OCI-LY3 (cell line): ENCODE results near the gene ZFR2.
"Not testable (repeated sequence)": the region's sequence is repeated elsewhere in the genome, so short reads cannot be mapped to it uniquely, and the experiment has no call there.

Source experiments
- H2AFZ ChIP-seq: fragments of 200-600, 300-600 bp; shearing (Covaris generic); 2 replicates; pipeline ENCODE4 v1.6.0; 2014; ENCODE audit warnings: antibody characterized with exemption, low read depth, low read length
- H3K27ac ChIP-seq: fragments of 200-600, 300-600 bp; sonication (generic); 2 replicates; pipeline ENCODE4 v1.5.1; 2014; ENCODE audit warnings: mild to moderate bottlenecking, low read length, moderate library complexity, mixed read lengths
- H3K27me3 ChIP-seq: fragments of 200-600, 300-600 bp; sonication (generic); 2 replicates; pipeline ENCODE4 v1.6.1; 2014; ENCODE audit warnings: low read depth, low read length, mixed read lengths
- H3K36me3 ChIP-seq: fragments of 200-600, 300-600 bp; sonication (generic); replicated peaks from 2 replicates; pipeline ENCODE3; 2014; ENCODE audit warnings: low read depth, low read length, mixed read lengths
- H3K4me1 ChIP-seq: fragments of 300-600, 200-600 bp; sonication (generic); 2 replicates; pipeline ENCODE4 v1.6.1; 2014; ENCODE audit warnings: low read length, mixed read lengths
- H3K4me2 ChIP-seq: fragments of 200-600, 300-600 bp; sonication (generic); 2 replicates; pipeline ENCODE4 v1.6.1; 2014; ENCODE audit warnings: low read length, mixed read lengths
- H3K4me3 ChIP-seq: fragments of 300-600, 200-600 bp; sonication (generic); 2 replicates; pipeline ENCODE4 v1.5.1; 2014; ENCODE audit warnings: antibody characterized with exemption, mild to moderate bottlenecking, low read length, moderate library complexity
- H3K79me2 ChIP-seq: fragments of 300-600, 200-600 bp; shearing (Covaris generic); 2 replicates; pipeline ENCODE4 v1.6.1; 2014; ENCODE audit warnings: mild to moderate bottlenecking, low read length, mixed read lengths
- H3K9ac ChIP-seq: fragments of 300-600, 200-600 bp; shearing (Covaris generic); 2 replicates; pipeline ENCODE4 v1.6.0; 2014; ENCODE audit warnings: mild to moderate bottlenecking, low read length, moderate library complexity
- H3K9me3 ChIP-seq: fragments of 200-600, 300-600 bp; shearing (Covaris generic); 2 replicates; pipeline ENCODE4 v1.6.1; 2014; ENCODE audit warnings: low read length, mixed read lengths; ENCODE audit not compliant: insufficient read depth
- H4K20me1 ChIP-seq: fragments of 200-600, 300-600 bp; sonication (generic); 2 replicates; pipeline ENCODE4 v1.6.1; 2016; ENCODE audit warnings: low read length, mixed read lengths; ENCODE audit not compliant: insufficient read depth
- EZH2phosphoT487 ChIP-seq: fragments of 200-600 bp; shearing (Covaris generic); IDR thresholded peaks from 2 replicates; pipeline ENCODE4 v1.6.1; 2018; ENCODE audit warnings: antibody characterized with exemption, mixed run types, low read depth
- TF ChIP-seq, protein P1 (sequence below): fragments of 200-600, 300-600 bp; sonication (generic); IDR thresholded peaks from 2 replicates; pipeline ENCODE4 v1.5.1; 2014; ENCODE audit warnings: antibody characterized with exemption, low read length, low read depth

Gene ZFR2

GRCh38 chr19:3760871-3761361 is 107.9 kb downstream of the ZFR2 start:
- Histone ChIP-seq H2AFZ (peak overlapping the region; percentile 48), H3K27me3 (no peaks in the 10 kb centered on the region), H3K4me1 (peaks cover 7% of the 10 kb centered on the region), H3K9me3 (no peaks in the 10 kb centered on the region), H3K36me3 (peaks cover 13% of the 10 kb centered on the region), H3K79me2 (peaks cover 38% of the 10 kb centered on the region), H3K9ac (peak overlapping the region; percentile 97), H3K4me3 (peak overlapping the region; percentile 96), H4K20me1 (no peaks in the 10 kb centered on the region), H3K27ac (peak overlapping the region; percentile 70), H3K4me2 (peak overlapping the region; percentile 84)
- TF ChIP-seq, protein P1, sequence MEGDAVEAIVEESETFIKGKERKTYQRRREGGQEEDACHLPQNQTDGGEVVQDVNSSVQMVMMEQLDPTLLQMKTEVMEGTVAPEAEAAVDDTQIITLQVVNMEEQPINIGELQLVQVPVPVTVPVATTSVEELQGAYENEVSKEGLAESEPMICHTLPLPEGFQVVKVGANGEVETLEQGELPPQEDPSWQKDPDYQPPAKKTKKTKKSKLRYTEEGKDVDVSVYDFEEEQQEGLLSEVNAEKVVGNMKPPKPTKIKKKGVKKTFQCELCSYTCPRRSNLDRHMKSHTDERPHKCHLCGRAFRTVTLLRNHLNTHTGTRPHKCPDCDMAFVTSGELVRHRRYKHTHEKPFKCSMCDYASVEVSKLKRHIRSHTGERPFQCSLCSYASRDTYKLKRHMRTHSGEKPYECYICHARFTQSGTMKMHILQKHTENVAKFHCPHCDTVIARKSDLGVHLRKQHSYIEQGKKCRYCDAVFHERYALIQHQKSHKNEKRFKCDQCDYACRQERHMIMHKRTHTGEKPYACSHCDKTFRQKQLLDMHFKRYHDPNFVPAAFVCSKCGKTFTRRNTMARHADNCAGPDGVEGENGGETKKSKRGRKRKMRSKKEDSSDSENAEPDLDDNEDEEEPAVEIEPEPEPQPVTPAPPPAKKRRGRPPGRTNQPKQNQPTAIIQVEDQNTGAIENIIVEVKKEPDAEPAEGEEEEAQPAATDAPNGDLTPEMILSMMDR, result no peak
- TF ChIP-seq EZH2phosphoT487, result no peak

DNA sequence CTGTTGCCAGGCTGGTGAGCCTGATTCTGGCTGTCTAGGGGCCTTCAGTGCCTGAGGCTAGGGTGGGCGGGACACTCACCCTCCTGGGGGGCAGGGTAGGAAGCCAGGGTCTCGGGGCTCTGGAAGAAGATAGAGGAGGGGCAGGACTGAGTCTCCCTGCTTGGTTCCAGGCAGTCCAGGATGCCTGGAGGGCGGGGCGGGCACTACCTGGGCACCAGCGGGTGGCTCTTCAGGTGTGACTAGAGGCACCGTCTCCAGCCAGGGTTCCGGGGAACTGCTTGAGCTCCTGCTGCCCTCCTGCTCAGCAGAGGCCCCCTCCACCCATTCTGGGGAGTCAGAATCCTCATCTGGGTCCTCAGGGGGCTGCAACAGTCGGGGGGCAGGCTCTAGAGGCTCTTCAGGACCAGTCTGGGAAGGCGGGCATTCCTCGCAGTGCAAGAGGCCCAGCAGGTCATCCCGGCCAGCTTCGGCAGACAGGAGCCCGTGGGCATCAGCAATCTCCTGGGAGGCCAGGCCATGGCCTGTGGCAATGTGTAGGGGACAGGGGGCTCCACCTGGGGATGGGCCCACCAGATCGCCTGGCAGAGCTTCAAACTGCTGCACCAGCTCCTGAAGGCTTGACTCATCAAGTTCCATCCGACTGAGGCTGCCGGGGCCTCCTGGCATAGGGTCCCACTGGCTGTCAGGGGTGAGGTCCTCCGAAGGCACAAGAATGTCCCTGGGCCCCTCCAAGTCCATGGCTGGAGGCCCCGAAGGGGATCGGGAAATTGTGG is 109.2 kb downstream of the ZFR2 start:
- Histone ChIP-seq H2AFZ (no peak overlapping the region), H3K4me1 (peaks cover 7% of the 10 kb centered on the region), H3K4me2 (no peak overlapping the region), H3K27me3 (no peaks in the 10 kb centered on the region), H3K9ac (no peak overlapping the region), H3K27ac (no peak overlapping the region), H4K20me1 (no peaks in the 10 kb centered on the region), H3K79me2 (peaks cover 41% of the 10 kb centered on the region), H3K4me3 (no peak overlapping the region), H3K36me3 (peaks cover 13% of the 10 kb centered on the region), H3K9me3 (no peaks in the 10 kb centered on the region)
- TF ChIP-seq EZH2phosphoT487, result no peak
- TF ChIP-seq, protein P1, result no peak

GRCh38 chr19:3758297-3758696 is 110.5 kb downstream of the ZFR2 start:
- peaks cover 37% of the 10 kb centered on the region for H3K79me2 ChIP-seq
- H3K9me3 ChIP-seq, H3K9ac ChIP-seq, H3K27me3 ChIP-seq, H2AFZ ChIP-seq, H3K4me2 ChIP-seq, H3K4me1 ChIP-seq, H4K20me1 ChIP-seq, H3K4me3 ChIP-seq, H3K27ac ChIP-seq: not testable (repeated sequence)
- peaks cover 16% of the 10 kb centered on the region for H3K36me3 ChIP-seq

- not testable (repeated sequence) for H3K4me1 ChIP-seq, H3K4me3 ChIP-seq, H4K20me1 ChIP-seq, H2AFZ ChIP-seq, H3K9ac ChIP-seq, H3K9me3 ChIP-seq, H3K27me3 ChIP-seq, H3K27ac ChIP-seq, H3K4me2 ChIP-seq
- Histone ChIP-seq H3K79me2 (peaks cover 35% of the 10 kb centered on the region), H3K36me3 (peaks cover 16% of the 10 kb centered on the region)
These were observed 111.1 kb downstream of the ZFR2 start for GRCh38 chr19:3757705-3758104.
